Measurements from ENCODE around the gene DISC1. TPM values are rescaled to one million over a fixed set of nuclear protein-coding genes. Genes with fewer than 3 reads are reported as not detected.

DISC1 gene
- total RNA-seq, 3 donors from 2014 or later = 12.1 to 18.9 (median 12.4) TPM

DNA sequence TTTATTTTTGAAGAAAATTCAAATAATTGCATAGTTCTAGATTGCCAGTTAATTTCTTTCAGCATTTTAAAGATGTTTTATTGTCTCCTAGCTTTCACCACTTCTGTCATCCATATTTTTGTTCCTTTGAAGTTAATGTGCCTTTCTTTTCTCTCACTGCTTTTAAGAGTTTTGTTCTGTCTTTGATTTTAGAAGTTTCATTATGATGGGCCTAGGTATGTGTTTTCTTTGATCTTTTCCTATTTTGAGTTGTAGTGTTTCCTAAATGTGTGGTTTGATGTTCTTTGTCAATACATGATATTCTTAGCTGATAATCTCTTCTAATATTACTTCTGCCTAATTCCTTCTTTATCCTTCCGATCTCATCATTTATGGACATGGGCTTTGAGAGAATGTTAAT lies 378.7 kb downstream of the DISC1 start:
- TF ChIP-seq POLR2A (IDR thresholded peaks at IDR 0.05) (no peak), POLR2AphosphoS5 (IDR thresholded peaks at IDR 0.05) (no peak)
- TF ChIP-seq, protein P1, sequence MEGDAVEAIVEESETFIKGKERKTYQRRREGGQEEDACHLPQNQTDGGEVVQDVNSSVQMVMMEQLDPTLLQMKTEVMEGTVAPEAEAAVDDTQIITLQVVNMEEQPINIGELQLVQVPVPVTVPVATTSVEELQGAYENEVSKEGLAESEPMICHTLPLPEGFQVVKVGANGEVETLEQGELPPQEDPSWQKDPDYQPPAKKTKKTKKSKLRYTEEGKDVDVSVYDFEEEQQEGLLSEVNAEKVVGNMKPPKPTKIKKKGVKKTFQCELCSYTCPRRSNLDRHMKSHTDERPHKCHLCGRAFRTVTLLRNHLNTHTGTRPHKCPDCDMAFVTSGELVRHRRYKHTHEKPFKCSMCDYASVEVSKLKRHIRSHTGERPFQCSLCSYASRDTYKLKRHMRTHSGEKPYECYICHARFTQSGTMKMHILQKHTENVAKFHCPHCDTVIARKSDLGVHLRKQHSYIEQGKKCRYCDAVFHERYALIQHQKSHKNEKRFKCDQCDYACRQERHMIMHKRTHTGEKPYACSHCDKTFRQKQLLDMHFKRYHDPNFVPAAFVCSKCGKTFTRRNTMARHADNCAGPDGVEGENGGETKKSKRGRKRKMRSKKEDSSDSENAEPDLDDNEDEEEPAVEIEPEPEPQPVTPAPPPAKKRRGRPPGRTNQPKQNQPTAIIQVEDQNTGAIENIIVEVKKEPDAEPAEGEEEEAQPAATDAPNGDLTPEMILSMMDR (IDR thresholded peaks at IDR 0.05) = no peak
- intact Hi-C loops (cut with DNase I; ENCODE audit: low total_unique reads) = no loop called here
- Histone ChIP-seq H3K4me1 (no peaks in the 10 kb centered on the region), H3K27me3 (no peaks in the 10 kb centered on the region), H3K27ac (no peak overlapping the region), H3K9me3 (no peaks in the 10 kb centered on the region), H3K36me3 (no peaks in the 10 kb centered on the region), H3K4me3 (no peak overlapping the region)
- DNase-seq (ENCODE audit: low spot score in 2 of 2) = no peak

DNA sequence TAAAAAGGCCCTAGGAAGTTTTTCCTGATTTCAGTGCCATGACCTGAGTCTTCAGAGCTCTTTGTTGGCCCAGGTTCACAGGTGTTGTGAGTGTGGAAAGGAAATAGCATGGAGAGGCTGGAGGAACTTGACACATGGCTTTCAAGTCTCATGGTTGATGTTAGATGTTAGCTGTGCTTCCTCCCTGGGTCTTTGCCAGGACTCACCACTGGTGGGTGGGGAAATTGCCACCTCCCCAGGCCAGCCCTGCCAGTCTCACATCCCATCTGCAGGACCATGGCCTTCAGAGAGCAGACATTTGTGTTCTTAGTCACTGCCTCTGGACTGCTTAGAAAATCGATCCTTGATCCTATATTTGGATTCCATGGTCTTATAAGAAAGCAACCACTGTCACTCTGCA lies 383.2 kb downstream of the DISC1 start:
- H3K27ac ChIP-seq = no peak overlapping the region
- intact Hi-C loops (cut with DNase I; ENCODE audit: low total_unique reads) = no loop called here
- TF ChIP-seq, protein P1 (IDR thresholded peaks at IDR 0.05) = no peak
- TF ChIP-seq POLR2A (IDR thresholded peaks at IDR 0.05) = no peak
- TF ChIP-seq POLR2AphosphoS5 (IDR thresholded peaks at IDR 0.05) = no peak
- no peak overlapping the region for H3K4me3 ChIP-seq
- H3K9me3 ChIP-seq = no peaks in the 10 kb centered on the region
- no peak for DNase-seq (ENCODE audit: low spot score in 2 of 2)
- no peaks in the 10 kb centered on the region for H3K4me1 ChIP-seq
- no peaks in the 10 kb centered on the region for H3K36me3 ChIP-seq
- no peaks in the 10 kb centered on the region for H3K27me3 ChIP-seq

DNA sequence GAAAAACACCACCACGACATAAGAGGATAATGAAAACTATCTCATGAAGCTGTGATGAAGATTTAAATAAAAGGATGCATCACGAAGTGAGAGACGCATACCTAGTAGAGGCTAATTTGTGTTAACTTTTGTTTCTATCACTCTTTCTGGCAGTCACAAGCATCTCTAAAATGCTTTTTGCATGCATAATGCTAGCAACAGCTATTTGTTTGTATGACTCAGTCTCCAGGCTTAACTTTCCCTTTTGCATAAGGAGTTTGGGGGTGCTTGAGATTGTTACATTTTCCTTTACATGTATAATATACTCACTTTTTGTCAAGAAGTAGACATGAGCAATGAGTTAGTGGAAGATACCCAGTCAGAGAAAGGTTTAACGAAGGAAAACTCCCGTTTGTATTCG lies 385.4 kb downstream of the DISC1 start:
- no peak for TF ChIP-seq POLR2AphosphoS5 (IDR thresholded peaks at IDR 0.05)
- TF ChIP-seq POLR2A (IDR thresholded peaks at IDR 0.05) = no peak
- TF ChIP-seq, protein P1 (IDR thresholded peaks at IDR 0.05) = no peak
- intact Hi-C loops (cut with DNase I; ENCODE audit: low total_unique reads) = no loop called here
- no peak overlapping the region for H3K27ac ChIP-seq
- no peak for DNase-seq (ENCODE audit: low spot score in 2 of 2)
- H3K4me1 ChIP-seq = no peaks in the 10 kb centered on the region
- no peaks in the 10 kb centered on the region for H3K36me3 ChIP-seq
- H3K4me3 ChIP-seq = no peak overlapping the region
- H3K27me3 ChIP-seq = no peaks in the 10 kb centered on the region
- no peaks in the 10 kb centered on the region for H3K9me3 ChIP-seq

DNA sequence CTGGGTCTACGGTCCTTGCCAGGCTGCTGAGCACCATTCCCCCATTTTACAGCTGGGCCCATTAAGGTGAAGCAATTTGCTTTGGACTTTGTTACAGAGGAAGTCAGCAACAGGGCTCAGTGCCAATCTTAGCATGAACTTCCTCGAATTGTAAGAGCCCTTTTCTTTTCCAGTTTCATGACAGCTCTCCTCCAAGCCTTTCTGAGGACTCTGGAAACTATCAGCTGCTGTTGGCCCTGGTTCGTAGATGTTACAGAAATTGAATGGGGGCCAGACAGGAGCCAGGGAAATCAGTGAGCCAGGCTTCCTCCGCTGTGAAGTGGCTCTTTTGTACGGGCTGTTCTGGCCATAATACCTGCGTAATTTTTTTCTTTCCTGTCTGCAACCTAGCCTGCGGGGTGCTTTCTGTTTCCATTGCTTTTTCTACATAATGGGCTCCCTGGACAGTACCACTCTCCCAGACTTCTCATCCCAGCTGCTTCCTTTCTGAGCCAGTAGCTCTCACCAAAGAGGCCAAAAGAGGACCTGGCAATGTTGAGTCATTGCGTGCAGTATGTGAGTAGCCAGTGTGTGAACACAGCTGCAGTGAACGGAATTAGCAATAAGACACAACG lies 386.3 kb downstream of the DISC1 start:
- DNase-seq (ENCODE audit: low spot score in 2 of 2) = peak in 1 of 2 donors; percentile 37
- no peaks in the 10 kb centered on the region for H3K9me3 ChIP-seq
- intact Hi-C loops (cut with DNase I; ENCODE audit: low total_unique reads) = no loop called here
- no peaks in the 10 kb centered on the region for H3K36me3 ChIP-seq
- H3K27me3 ChIP-seq = no peaks in the 10 kb centered on the region
- H3K27ac ChIP-seq = peak overlapping the region in 1 of 2 donors; percentile 38
- peak overlapping the region in 2 of 3 donors; percentile 7 to 14 for H3K4me3 ChIP-seq
- no peak for TF ChIP-seq POLR2A (IDR thresholded peaks at IDR 0.05)
- TF ChIP-seq POLR2AphosphoS5 (IDR thresholded peaks at IDR 0.05) = no peak
- TF ChIP-seq, protein P1 (IDR thresholded peaks at IDR 0.05) = no peak
- H3K4me1 ChIP-seq = no peaks in the 10 kb centered on the region

DNA sequence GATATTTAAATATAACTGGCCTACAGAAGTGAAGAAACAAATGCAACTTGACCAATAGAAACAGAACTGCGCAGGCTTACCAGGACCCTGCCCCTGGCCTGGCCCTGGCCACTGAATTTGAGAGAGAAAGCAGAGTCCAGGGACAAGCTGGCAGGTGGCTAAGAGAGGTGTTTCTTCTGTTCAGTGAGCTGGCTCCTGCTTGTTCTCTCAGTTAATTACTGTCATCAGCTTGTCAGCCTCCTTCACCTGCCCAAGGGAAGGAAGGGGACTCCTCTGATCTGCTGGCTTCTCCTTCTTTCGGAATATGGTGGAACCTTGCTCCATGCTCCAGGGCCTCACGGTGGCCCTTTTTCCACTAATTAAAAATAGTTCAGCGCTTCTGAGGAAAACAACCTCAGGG lies 388.4 kb downstream of the DISC1 start:
- TF ChIP-seq POLR2AphosphoS5 (IDR thresholded peaks at IDR 0.05) (no peak), POLR2A (IDR thresholded peaks at IDR 0.05) (no peak)
- TF ChIP-seq, protein P1 (IDR thresholded peaks at IDR 0.05) = no peak
- no peak overlapping the region for H3K4me3 ChIP-seq
- no peak for DNase-seq (ENCODE audit: low spot score in 2 of 2)
- intact Hi-C loops (cut with DNase I; ENCODE audit: low total_unique reads) = no loop called here
- no peaks in the 10 kb centered on the region for H3K36me3 ChIP-seq
- H3K27me3 ChIP-seq = no peaks in the 10 kb centered on the region
- H3K4me1 ChIP-seq = no peaks in the 10 kb centered on the region
- no peak overlapping the region for H3K27ac ChIP-seq
- no peaks in the 10 kb centered on the region for H3K9me3 ChIP-seq
